ENCODE data around the gene EXOC3.

DNA sequence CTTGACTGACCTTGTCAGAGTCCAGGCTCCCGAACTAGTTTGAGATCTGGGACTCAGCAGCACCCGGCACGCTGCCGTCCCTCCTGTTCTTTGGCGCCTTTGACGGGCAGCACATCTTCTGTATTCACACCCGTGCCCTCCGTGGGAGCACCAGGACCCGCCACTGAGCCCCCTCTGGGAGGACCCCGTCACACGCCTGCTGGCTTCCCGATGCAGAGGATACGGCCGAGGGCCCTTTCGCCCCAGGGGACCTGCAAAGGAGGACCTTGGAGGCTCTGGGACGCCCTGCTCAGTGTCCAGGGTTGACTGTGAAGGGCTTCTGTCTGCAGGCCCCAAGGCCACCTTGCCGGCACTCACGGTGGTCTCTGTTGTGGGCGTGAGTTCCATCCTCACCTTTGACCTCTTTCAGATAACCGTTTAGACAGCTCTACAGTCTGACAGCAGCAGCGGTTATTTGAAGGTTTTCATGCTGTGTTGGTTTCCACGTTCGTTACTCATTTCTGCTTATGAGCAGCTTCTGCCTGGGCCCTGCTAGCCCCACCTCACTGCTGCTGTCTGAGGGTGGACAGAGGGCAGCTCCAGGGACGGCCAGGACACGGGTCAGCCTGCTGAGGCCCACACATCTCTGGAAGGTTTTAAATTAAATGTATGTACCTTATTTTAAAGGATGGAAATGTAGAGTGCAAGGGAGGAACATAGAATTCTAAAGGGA lies 12.6 kb upstream of the EXOC3 start:
- TF ChIP-seq, protein P1, sequence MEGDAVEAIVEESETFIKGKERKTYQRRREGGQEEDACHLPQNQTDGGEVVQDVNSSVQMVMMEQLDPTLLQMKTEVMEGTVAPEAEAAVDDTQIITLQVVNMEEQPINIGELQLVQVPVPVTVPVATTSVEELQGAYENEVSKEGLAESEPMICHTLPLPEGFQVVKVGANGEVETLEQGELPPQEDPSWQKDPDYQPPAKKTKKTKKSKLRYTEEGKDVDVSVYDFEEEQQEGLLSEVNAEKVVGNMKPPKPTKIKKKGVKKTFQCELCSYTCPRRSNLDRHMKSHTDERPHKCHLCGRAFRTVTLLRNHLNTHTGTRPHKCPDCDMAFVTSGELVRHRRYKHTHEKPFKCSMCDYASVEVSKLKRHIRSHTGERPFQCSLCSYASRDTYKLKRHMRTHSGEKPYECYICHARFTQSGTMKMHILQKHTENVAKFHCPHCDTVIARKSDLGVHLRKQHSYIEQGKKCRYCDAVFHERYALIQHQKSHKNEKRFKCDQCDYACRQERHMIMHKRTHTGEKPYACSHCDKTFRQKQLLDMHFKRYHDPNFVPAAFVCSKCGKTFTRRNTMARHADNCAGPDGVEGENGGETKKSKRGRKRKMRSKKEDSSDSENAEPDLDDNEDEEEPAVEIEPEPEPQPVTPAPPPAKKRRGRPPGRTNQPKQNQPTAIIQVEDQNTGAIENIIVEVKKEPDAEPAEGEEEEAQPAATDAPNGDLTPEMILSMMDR (conservative IDR thresholded peaks at IDR 0.05; ENCODE audit: low read length) = no peak
- TF ChIP-seq EZH2phosphoT487 (IDR thresholded peaks at IDR 0.05; ENCODE audit: borderline replicate concordance) = no peak
